Thyroid gland (tissue), 4 donors: ENCODE measurements around the gene NRG3. TPM values are rescaled to one million over a fixed set of nuclear protein-coding genes. Genes with fewer than 3 reads are reported as not detected.

Experiments
- DNase-seq, 2 donors: peaks; one replicate each; pipeline ENCODE4 v3.0.0-alpha.2; 2019
- H3K27ac ChIP-seq, 3 donors: fragments of 200-600 bp; sonication (generic); 1 replicate in 2 of 3; 2 replicates in 1 of 3; pipeline ENCODE4 v1.5.1; 2016 to 2019; ENCODE audit warnings: mild to moderate bottlenecking in 1 of 3, moderate library complexity in 1 of 3
- H3K27me3 ChIP-seq: fragments of 200-600 bp; sonication (generic); one replicate; pipeline ENCODE4 v1.5.1; 2019
- H3K36me3 ChIP-seq, 2 donors: fragments of 200-600 bp; sonication (generic); one replicate each; pipeline ENCODE4 v1.5.1; 2016 to 2019
- H3K4me1 ChIP-seq, 2 donors: fragments of 200-600 bp; sonication (generic); one replicate each; pipeline ENCODE4 v1.5.1; 2017 to 2019
- H3K4me3 ChIP-seq, 3 donors: fragments of 200-600 bp; sonication (generic); replicated peaks in 1 of 3; 1 replicate in 2 of 3; 2 replicates in 1 of 3; pipeline ENCODE4 v1.5.1; 2016; ENCODE audit warnings: mild to moderate bottlenecking in 1 of 3
- H3K9me3 ChIP-seq: fragments of 200-600 bp; sonication (generic); one replicate; pipeline ENCODE4 v1.5.1; 2017
- CTCF ChIP-seq, 6 experiments: fragments of 200-600 bp in 3 of 6; fragments of 450-650 bp in 3 of 6; sonication (generic) in 3 of 6; IDR thresholded peaks; one replicate each; pipeline ENCODE4 v1.5.1; 2016 to 2019; ENCODE audit warnings: antibody characterized with exemption in 6 of 6, mild to moderate bottlenecking in 2 of 6, inconsistent platforms in 1 of 6, moderate library complexity in 1 of 6
- POLR2A ChIP-seq, 2 donors: fragments of 450-650 bp; IDR thresholded peaks; one replicate each; pipeline ENCODE4 v1.6.1; 2017; ENCODE audit warnings: antibody characterized with exemption in 2 of 2, mild to moderate bottlenecking in 2 of 2, moderate library complexity in 1 of 2
- WGBS, 2 donors: methylation state at CpG; one replicate each; pipeline ENCODE4 v1.1.5; 2017; 5-methylcytosine and 5-hydroxymethylcytosine counted together
- intact Hi-C: fragments of 100-400 bp; cut with DNase I; formaldehyde crosslinking; loops from one replicate; pipeline ENCODE4 v1.15.1; 2023
- total RNA-seq, 4 donors: library from RNA; depleted of rRNA; stranded (reverse); fragments of >200 nt; gene quantifications; one replicate each; pipeline ENCODE4 v1.2.3, GENCODE V29; 2016

NRG3 gene
- total RNA-seq, 4 donors from 2014 or later = 0.67 to 1.8 (median 1.3) TPM

- no peaks in the 10 kb centered on the region for H3K36me3 ChIP-seq
- no peak overlapping the region for H3K4me3 ChIP-seq
- WGBS, 2 donors = 71 to 94% methylated on average over 1 of the region's 1 CpG
- no peaks in the 10 kb centered on the region for H3K4me1 ChIP-seq
- no peak overlapping the region for H3K27ac ChIP-seq
- TF ChIP-seq CTCF (IDR thresholded peaks at IDR 0.05) = no peak
- TF ChIP-seq POLR2A (IDR thresholded peaks at IDR 0.05) = no peak
- DNase-seq = no peak
- no peaks in the 10 kb centered on the region for H3K27me3 ChIP-seq
- intact Hi-C loops = no loop called here
- H3K9me3 ChIP-seq = no peaks in the 10 kb centered on the region
Observed at GRCh38 chr10:81981724-81982123, 106.7 kb downstream of the NRG3 start.

GRCh38 chr10:81984428-81984827, 109.4 kb downstream of the NRG3 start:
- Histone ChIP-seq H3K4me1 (no peaks in the 10 kb centered on the region), H3K4me3 (no peak overlapping the region), H3K27ac (no peak overlapping the region), H3K36me3 (no peaks in the 10 kb centered on the region), H3K27me3 (no peaks in the 10 kb centered on the region), H3K9me3 (no peaks in the 10 kb centered on the region)
- intact Hi-C loops = no loop called here
- TF ChIP-seq CTCF (IDR thresholded peaks at IDR 0.05) = no peak
- TF ChIP-seq POLR2A (IDR thresholded peaks at IDR 0.05) = no peak
- 77 to 83% methylated on average over 3 of the region's 3 CpGs for WGBS, 2 donors
- no peak for DNase-seq

DNA sequence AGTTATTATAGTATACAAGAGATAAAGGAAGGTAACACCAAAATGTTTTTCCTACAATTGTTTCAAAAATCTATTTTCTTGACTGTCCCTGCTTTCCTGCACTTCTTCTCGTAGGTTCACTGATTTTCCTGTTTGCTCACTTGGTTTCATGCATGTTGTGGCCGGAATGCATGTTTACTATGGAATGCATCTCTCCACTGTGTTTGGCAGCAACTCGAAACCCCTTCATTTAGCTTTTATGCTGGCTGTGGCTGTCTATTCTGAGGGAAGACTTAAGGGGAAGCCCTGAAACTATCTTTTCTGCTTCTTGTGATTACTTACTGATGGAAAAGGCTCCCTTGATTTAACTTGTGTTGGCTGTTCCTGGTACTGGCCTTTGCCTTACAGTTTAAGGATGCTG, 120.3 kb downstream of the NRG3 start:
- H3K27ac ChIP-seq = no peak overlapping the region
- intact Hi-C loops = no loop called here
- no peaks in the 10 kb centered on the region for H3K36me3 ChIP-seq
- H3K9me3 ChIP-seq = no peaks in the 10 kb centered on the region
- 70 to 78% methylated on average over 3 of the region's 3 CpGs for WGBS, 2 donors
- TF ChIP-seq POLR2A (IDR thresholded peaks at IDR 0.05) (no peak), CTCF (IDR thresholded peaks at IDR 0.05) (no peak)
- H3K4me3 ChIP-seq = no peak overlapping the region
- H3K4me1 ChIP-seq = no peaks in the 10 kb centered on the region
- no peak for DNase-seq
- H3K27me3 ChIP-seq = no peaks in the 10 kb centered on the region

GRCh38 chr10:81996927-81997326, 121.9 kb downstream of the NRG3 start:
- Histone ChIP-seq H3K4me3 (no peak overlapping the region), H3K36me3 (no peaks in the 10 kb centered on the region), H3K27ac (no peak overlapping the region), H3K9me3 (no peaks in the 10 kb centered on the region), H3K4me1 (no peaks in the 10 kb centered on the region), H3K27me3 (no peaks in the 10 kb centered on the region)
- TF ChIP-seq POLR2A (IDR thresholded peaks at IDR 0.05) (no peak), CTCF (IDR thresholded peaks at IDR 0.05) (no peak)
- intact Hi-C loops = no loop called here
- no peak for DNase-seq
- 89 to 91% methylated on average over 3 of the region's 3 CpGs for WGBS, 2 donors

GRCh38 chr10:82020999-82021398, 146.0 kb downstream of the NRG3 start:
- no peaks in the 10 kb centered on the region for H3K9me3 ChIP-seq
- intact Hi-C loops = no loop called here
- H3K4me3 ChIP-seq = no peak overlapping the region
- DNase-seq = no peak
- H3K27me3 ChIP-seq = no peaks in the 10 kb centered on the region
- H3K4me1 ChIP-seq = no peaks in the 10 kb centered on the region
- no peak overlapping the region for H3K27ac ChIP-seq
- TF ChIP-seq POLR2A (IDR thresholded peaks at IDR 0.05) (no peak), CTCF (IDR thresholded peaks at IDR 0.05) (no peak)
- H3K36me3 ChIP-seq = no peaks in the 10 kb centered on the region
- WGBS, 2 donors = 71 to 77% methylated on average over 4 of the region's 4 CpGs
